Breast epithelium (tissue), 4 donors: Measurements from ENCODE around the gene ABO. TPM values are rescaled to one million over a fixed set of nuclear protein-coding genes. Genes with fewer than 3 reads are reported as not detected.
"Not testable (repeated sequence)": the region's sequence is repeated elsewhere in the genome, so short reads cannot be mapped to it uniquely, and the experiment has no call there.

Experiments used
- DNase-seq, 2 donors: peaks; one replicate each; pipeline ENCODE4 v3.0.0-alpha.2; 2019; ENCODE audit warnings: low spot score in 2 of 2
- H3K27ac ChIP-seq, 2 donors: fragments of 200-600 bp; sonication (generic) in 1 of 2; one replicate each; pipeline ENCODE4 v1.5.1; 2016 to 2019; ENCODE audit warnings: mild to moderate bottlenecking in 1 of 2
- H3K27me3 ChIP-seq, 2 donors: fragments of 200-600 bp; sonication (generic) in 1 of 2; one replicate each; pipeline versions ENCODE4 v1.5.1 to v1.6.0; 2017 to 2019; ENCODE audit warnings: control low read depth in 1 of 2, mild to moderate bottlenecking in 1 of 2
- H3K36me3 ChIP-seq: fragments of 200-600 bp; one replicate; pipeline ENCODE4 v1.5.1; 2019
- H3K4me1 ChIP-seq, 2 donors: fragments of 200-600 bp; sonication (generic); one replicate each; pipeline ENCODE4 v1.5.1; 2016 to 2019; ENCODE audit warnings: control low read depth in 1 of 2
- H3K4me3 ChIP-seq, 3 donors: fragments of 200-600 bp; sonication (generic); 1 replicate in 2 of 3; 2 replicates in 1 of 3; pipeline ENCODE4 v1.5.1; 2016 to 2019; ENCODE audit warnings: mild to moderate bottlenecking in 3 of 3, moderate library complexity in 2 of 3
- H3K9me3 ChIP-seq, 2 donors: fragments of 200-600 bp; sonication (generic) in 1 of 2; one replicate each; pipeline ENCODE4 v1.5.1; 2016 to 2019; ENCODE audit warnings: control low read depth in 1 of 2
- POLR2A ChIP-seq: fragments of 450-650 bp; IDR thresholded peaks from one replicate; pipeline ENCODE4 v1.6.1; 2016; ENCODE audit warnings: antibody characterized with exemption, mild to moderate bottlenecking, moderate library complexity
- POLR2AphosphoS5 ChIP-seq, 3 donors: sonication (generic); formaldehyde crosslinking; IDR thresholded peaks; one replicate each; pipeline ENCODE4 v1.6.1; 2017; ENCODE audit warnings: antibody characterized with exemption in 3 of 3
- intact Hi-C: fragments of 100-400 bp; cut with DNase I; formaldehyde crosslinking; loops from one replicate; pipeline ENCODE4 v1.15.1; 2023; ENCODE audit warnings: low total_unique reads
- total RNA-seq, 3 donors: library from RNA; depleted of rRNA; stranded (reverse); fragments of >200 nt; gene quantifications; one replicate each; pipeline ENCODE4 v1.1.0, GENCODE V29; 2016
- TF ChIP-seq, protein P1 (sequence below), 3 donors: fragments of 450-650 bp; IDR thresholded peaks; one replicate each; pipeline ENCODE4 v1.5.1; 2016 to 2017; ENCODE audit warnings: antibody characterized with exemption in 3 of 3, mild to moderate bottlenecking in 3 of 3, moderate library complexity in 3 of 3

Gene ABO
- total RNA-seq, 3 donors from 2014 or later: 1.1 to 3.9 (median 2.8) TPM

DNA sequence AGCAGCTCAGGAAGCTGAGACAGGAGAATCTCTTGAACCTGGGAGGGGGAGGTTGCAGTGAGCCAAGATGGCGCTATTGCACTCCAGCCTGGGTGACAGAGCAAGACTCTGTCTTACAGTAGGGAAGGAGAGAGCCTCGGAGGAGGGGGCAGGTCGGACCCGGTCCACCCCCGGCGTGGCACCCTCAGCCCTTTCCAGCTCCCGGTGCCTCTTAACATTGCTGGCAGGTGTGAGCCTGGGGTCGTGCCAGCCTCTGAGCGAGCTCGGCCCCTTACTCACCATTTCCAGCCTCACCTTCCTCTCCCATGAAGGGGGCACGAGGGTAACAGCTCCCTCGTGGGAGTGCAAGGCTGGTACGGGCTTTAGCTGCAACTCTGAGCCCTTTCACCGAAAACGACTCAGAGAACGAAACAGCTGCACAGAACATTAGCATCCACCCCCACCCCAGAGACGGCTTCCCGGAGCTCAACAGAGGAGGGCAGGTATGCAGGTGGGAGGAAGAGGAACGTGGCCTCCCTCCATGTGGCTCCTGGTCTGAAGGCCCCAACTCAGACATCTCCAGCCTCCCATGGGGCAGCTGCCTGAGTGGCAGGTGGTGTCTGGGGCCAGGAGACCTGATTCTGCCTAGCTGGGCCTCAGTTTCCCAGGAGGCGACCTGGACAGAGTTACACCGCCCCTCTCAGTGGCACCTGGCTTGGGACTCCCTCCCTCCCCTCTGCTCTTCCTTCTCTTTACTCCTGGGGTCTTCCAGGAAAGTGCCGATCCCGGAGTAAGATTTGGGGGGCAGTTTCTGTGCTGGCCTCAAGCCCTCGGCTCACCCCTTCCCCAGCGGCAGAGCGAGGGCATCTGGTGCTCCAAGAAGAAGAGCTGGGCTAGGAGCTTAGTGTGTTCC, 28.5 kb upstream of the ABO start:
- intact Hi-C loops: no loop called here
- TF ChIP-seq POLR2A (no peak), POLR2AphosphoS5 (IDR thresholded peaks at IDR 0.05) (no peak)
- TF ChIP-seq, protein P1, sequence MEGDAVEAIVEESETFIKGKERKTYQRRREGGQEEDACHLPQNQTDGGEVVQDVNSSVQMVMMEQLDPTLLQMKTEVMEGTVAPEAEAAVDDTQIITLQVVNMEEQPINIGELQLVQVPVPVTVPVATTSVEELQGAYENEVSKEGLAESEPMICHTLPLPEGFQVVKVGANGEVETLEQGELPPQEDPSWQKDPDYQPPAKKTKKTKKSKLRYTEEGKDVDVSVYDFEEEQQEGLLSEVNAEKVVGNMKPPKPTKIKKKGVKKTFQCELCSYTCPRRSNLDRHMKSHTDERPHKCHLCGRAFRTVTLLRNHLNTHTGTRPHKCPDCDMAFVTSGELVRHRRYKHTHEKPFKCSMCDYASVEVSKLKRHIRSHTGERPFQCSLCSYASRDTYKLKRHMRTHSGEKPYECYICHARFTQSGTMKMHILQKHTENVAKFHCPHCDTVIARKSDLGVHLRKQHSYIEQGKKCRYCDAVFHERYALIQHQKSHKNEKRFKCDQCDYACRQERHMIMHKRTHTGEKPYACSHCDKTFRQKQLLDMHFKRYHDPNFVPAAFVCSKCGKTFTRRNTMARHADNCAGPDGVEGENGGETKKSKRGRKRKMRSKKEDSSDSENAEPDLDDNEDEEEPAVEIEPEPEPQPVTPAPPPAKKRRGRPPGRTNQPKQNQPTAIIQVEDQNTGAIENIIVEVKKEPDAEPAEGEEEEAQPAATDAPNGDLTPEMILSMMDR (IDR thresholded peaks at IDR 0.05): no peak
- DNase-seq: peak in 1 of 2 donors; percentile 2
- H3K36me3 ChIP-seq: no peaks in the 10 kb centered on the region
- H3K4me3 ChIP-seq: no peak overlapping the region
- H3K9me3 ChIP-seq: no peaks in the 10 kb centered on the region
- H3K27ac ChIP-seq: no peak overlapping the region
- H3K4me1 ChIP-seq: no peaks in the 10 kb centered on the region
- peaks cover 0 to 21% of the 10 kb centered on the region in 2 donors for H3K27me3 ChIP-seq

- Histone ChIP-seq H3K27me3 (peaks cover 0 to 12% of the 10 kb centered on the region in 2 donors), H3K27ac (no peak overlapping the region), H3K4me3 (no peak overlapping the region), H3K4me1 (no peaks in the 10 kb centered on the region), H3K36me3 (no peaks in the 10 kb centered on the region), H3K9me3 (no peaks in the 10 kb centered on the region)
- TF ChIP-seq POLR2AphosphoS5 (IDR thresholded peaks at IDR 0.05) (no peak), POLR2A (no peak)
- TF ChIP-seq, protein P1 (IDR thresholded peaks at IDR 0.05): no peak
- intact Hi-C loops: no loop called here
- no peak for DNase-seq
Observed at GRCh38 chr9:133301253-133302230, 26.5 kb upstream of the ABO start.

GRCh38 chr9:133299996-133300395, 25.0 kb upstream of the ABO start:
- intact Hi-C loops: loop anchor here (10.0 kb wide), 1 partner anchor 1825 kb away; no protein-coding TSS in a partner anchor

GRCh38 chr9:133294257-133294656, 19.3 kb upstream of the ABO start:
- no peak for DNase-seq
- intact Hi-C loops: loop anchor here (10.0 kb wide), 1 partner anchor 1831 kb away; no protein-coding TSS in a partner anchor
- no peaks in the 10 kb centered on the region for H3K27me3 ChIP-seq
- TF ChIP-seq POLR2AphosphoS5 (IDR thresholded peaks at IDR 0.05): no peak
- no peak for TF ChIP-seq POLR2A
- no peaks in the 10 kb centered on the region for H3K4me1 ChIP-seq
- H3K27ac ChIP-seq: no peak overlapping the region
- H3K4me3 ChIP-seq: no peak overlapping the region
- no peaks in the 10 kb centered on the region for H3K36me3 ChIP-seq
- peaks cover 0 to 4% of the 10 kb centered on the region in 2 donors for H3K9me3 ChIP-seq

More at GRCh38 chr9:133299996-133300395, 25.0 kb upstream of the ABO start:
- not testable (repeated sequence) for H3K4me3 ChIP-seq, H3K9me3 ChIP-seq, H3K27ac ChIP-seq, H3K27me3 ChIP-seq, H3K4me1 ChIP-seq, DNase-seq, H3K36me3 ChIP-seq

DNA sequence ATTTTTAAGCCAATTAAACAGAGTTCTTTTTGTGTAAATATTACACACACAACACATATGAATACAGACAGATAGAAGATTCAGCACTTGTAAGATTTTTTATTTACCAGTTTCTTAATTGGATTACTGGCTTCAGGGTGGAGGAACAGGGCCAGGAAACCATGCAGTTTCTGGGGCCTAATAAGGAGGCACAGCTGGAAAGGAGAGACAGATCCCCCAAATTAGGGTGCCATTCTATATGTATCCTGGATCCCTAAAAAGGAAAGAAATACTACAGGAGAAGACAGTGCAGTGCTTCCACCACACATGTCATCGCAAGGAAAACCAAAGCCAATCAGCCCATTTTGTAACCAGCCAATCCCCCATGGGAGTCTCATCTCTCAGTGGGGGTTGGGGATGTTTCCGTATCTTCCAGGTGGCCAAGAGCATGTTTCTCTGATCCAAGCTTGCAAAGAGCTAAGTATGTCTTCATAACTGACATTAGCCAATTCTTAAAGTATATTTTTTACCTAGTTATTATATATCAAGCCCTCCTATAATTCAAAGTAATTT, 15.8 kb upstream of the ABO start:
- no peak overlapping the region for H3K27ac ChIP-seq
- H3K4me3 ChIP-seq: no peak overlapping the region
- H3K9me3 ChIP-seq: peaks cover 0 to 14% of the 10 kb centered on the region in 2 donors
- no peaks in the 10 kb centered on the region for H3K36me3 ChIP-seq
- TF ChIP-seq, protein P1 (IDR thresholded peaks at IDR 0.05): no peak
- TF ChIP-seq POLR2A (no peak), POLR2AphosphoS5 (IDR thresholded peaks at IDR 0.05) (no peak)
- H3K4me1 ChIP-seq: no peaks in the 10 kb centered on the region
- intact Hi-C loops: loop anchor here (10.0 kb wide), 1 partner anchor 1834 kb away; no protein-coding TSS in a partner anchor
- DNase-seq: no peak
- no peaks in the 10 kb centered on the region for H3K27me3 ChIP-seq
